Large intestine (tissue), 3 donors: ENCODE measurements around the gene TENM4. TPM values are rescaled to one million over a fixed set of nuclear protein-coding genes. Genes with fewer than 3 reads are reported as not detected.

Experiments
- DNase-seq, 2 donors: peaks; one replicate each; pipeline versions ENCODE4 v3.0.0 to v3.0.0-alpha.2; 2013
- H3K27ac ChIP-seq: one replicate; pipeline ENCODE4 v1.5.1; 2013; ENCODE audit warnings: low read length
- H3K27me3 ChIP-seq: 2 replicates; pipeline ENCODE4 v1.6.1; 2013; ENCODE audit warnings: low read length; ENCODE audit not compliant: control insufficient read depth, insufficient read depth
- H3K36me3 ChIP-seq: 2 replicates; pipeline ENCODE4 v1.6.1; 2013; ENCODE audit warnings: low read length; ENCODE audit not compliant: control insufficient read depth, insufficient read depth
- H3K4me1 ChIP-seq: one replicate; pipeline ENCODE4 v1.6.1; 2013; ENCODE audit warnings: low read length; ENCODE audit not compliant: control insufficient read depth, insufficient read depth
- H3K4me3 ChIP-seq: one replicate; pipeline ENCODE4 v1.5.1; 2013; ENCODE audit warnings: low read length
- H3K9me3 ChIP-seq: one replicate; pipeline ENCODE4 v1.6.1; 2013; ENCODE audit warnings: mild to moderate bottlenecking, low read depth, low read length, moderate library complexity; ENCODE audit not compliant: control insufficient read depth
- WGBS: methylation state at CpG from one replicate; pipeline ENCODE4 v1.1.5; 2013; ENCODE audit warnings: low lambda C conversion rate; ENCODE audit not compliant: insufficient coverage; 5-methylcytosine and 5-hydroxymethylcytosine counted together
- polyA plus RNA-seq: library from polyadenylated mRNA; unstranded; fragments of 120-200 nt; gene quantifications from one replicate; pipeline ENCODE4 v1.2.1, GENCODE V29; 2013

Gene TENM4
- polyA plus RNA-seq, 1 donor, result 2.1 TPM

DNA sequence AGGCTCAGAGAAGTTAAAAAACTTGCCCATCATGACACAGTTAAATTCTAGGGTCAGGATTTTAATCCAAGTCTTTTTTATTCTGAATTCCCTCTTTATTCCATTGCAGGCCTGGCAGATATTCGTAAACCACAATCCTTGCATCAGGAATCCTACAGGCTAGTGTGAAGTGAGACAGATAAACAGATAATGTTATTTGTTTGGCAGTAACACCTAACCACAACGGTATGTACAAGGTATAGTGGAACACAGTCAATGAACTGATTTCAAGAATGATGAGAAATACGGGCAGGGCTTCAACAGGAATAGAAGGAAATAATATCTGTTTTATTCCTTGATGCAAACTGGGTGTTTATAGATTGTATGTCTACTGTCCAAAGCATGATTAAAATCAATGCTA, 834.2 kb downstream of the TENM4 start:
- Histone ChIP-seq H3K27ac (no peak overlapping the region), H3K4me1 (no peaks in the 10 kb centered on the region), H3K27me3 (peaks cover 2% of the 10 kb centered on the region), H3K4me3 (no peak overlapping the region), H3K9me3 (no peaks in the 10 kb centered on the region), H3K36me3 (no peaks in the 10 kb centered on the region)
- 58% methylated on average over 2 of the region's 3 CpGs for WGBS
- no peak for DNase-seq

- Histone ChIP-seq H3K27me3 (peaks cover 2% of the 10 kb centered on the region), H3K27ac (no peak overlapping the region), H3K9me3 (no peaks in the 10 kb centered on the region), H3K36me3 (no peaks in the 10 kb centered on the region), H3K4me1 (no peaks in the 10 kb centered on the region), H3K4me3 (no peak overlapping the region)
- WGBS, result 92% methylated on average over 2 of the region's 7 CpGs
- DNase-seq, result no peak
Observed at GRCh38 chr11:78605296-78605695, 835.5 kb downstream of the TENM4 start.

DNA sequence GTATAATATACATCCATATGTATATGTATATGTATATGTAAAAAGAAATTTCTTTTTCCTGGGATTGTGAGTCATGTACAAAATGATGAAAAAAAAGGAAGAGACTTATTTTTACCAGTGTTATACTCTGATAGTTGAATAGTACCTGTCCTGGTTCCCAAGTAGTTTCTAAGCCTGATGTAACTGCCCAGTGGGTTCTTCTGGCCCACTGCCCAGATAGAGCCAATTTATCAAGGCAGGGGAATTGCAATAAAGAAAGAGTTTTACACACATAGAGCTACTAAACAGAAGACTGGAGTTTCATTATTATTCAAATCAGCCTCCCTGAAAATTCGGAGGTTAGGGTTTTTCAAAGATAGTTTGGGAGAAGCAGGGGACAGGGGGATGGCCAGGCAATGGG, 837.0 kb downstream of the TENM4 start:
- no peaks in the 10 kb centered on the region for H3K36me3 ChIP-seq
- H3K27me3 ChIP-seq, result peaks cover 2% of the 10 kb centered on the region
- WGBS, result 100% methylated on average over 1 of the region's 1 CpG
- no peak for DNase-seq
- H3K9me3 ChIP-seq, result no peaks in the 10 kb centered on the region
- no peaks in the 10 kb centered on the region for H3K4me1 ChIP-seq
- no peak overlapping the region for H3K27ac ChIP-seq
- no peak overlapping the region for H3K4me3 ChIP-seq
